ENCODE results near the gene UBL5.
A peak's percentile ranks its signal among the peaks of the same experiment; 100 is the strongest.
"Not testable (repeated sequence)": the region's sequence is repeated elsewhere in the genome, so short reads cannot be mapped to it uniquely, and the experiment has no call there.

UBL5 gene

DNA sequence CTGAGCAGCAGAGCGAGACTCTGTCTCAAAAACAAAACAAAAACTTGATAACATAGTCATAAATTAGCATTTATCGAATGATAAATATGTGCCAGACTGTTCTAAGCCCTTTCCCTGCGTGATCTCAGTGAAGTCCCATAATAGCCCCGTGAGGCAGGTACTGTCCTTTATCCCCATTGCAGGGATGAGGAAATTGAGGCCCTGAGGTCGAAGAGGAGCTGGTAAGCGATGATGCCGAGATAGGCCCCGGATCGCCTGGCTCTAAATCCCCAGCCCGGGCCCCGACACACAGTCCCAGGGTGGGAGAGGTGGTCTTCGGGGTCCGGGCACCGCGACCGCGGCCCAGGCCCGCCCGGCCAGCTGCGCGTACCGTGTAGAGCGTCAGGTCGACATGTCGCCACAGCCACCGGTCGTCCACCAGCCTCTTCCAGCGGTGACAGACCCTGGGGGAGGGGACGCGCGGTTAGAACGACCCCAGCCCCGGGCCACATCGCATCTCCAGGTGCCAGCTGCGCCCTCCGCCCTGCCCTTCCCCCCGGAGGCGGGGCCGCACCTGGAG lies 9.5 kb upstream of the UBL5 start:
- no peak for DNase-seq

- DNase-seq: peak; percentile 100
Measured at GRCh38 chr19:9818734-9819595, 8.8 kb upstream of the UBL5 start, which contains the start of gene FBXL12. Gene FBXL12, minus strand, starts transcription at chr19:9819079. Its CDS starts 266 bp downstream, at chr19:9818813.

GRCh38 chr19:9819596-9819909 lies 8.2 kb upstream of the UBL5 start:
- DNase-seq: no peak

- not testable (repeated sequence) for DNase-seq
Measured at GRCh38 chr19:9820034-9820433, 7.7 kb upstream of the UBL5 start.

- no peak for DNase-seq
Measured at GRCh38 chr19:9823816-9824215, 3.9 kb upstream of the UBL5 start.

- no peak for DNase-seq
Measured at GRCh38 chr19:9828551-9829063, 889 bp downstream of the UBL5 start.

DNA sequence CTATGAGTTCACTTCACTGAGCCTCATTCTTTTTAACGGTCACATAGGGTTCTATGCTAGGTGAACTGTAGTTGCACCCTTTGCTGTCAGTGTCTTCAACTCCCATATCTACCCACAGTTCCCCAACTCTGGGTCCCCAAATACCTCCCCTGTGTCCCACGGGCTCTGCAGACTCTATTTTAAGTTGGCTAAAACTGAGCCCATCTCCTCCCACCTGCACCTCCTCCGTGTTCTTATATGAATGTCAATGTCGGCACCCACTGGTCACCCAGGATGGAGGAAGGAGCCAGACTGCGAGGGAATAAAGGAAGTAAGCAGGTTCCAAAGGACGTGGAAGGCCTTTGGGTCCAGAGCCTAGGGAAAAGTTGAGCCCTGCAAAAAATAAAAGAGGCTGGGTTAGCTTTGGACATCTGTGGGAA lies 6.6 kb downstream of the UBL5 start:
- no peak for DNase-seq

- peak; percentile 99 for DNase-seq
Measured at GRCh38 chr19:9834726-9835506, 7.2 kb downstream of the UBL5 start, which contains the start of gene PIN1. Gene PIN1, plus strand, starts transcription at chr19:9835318. Its CDS starts 27 bp downstream, at chr19:9835345.

GRCh38 chr19:9835507-9835949 lies 7.8 kb downstream of the UBL5 start:
- no peak for DNase-seq

- DNase-seq: no peak
Measured at GRCh38 chr19:9836021-9836420, 8.3 kb downstream of the UBL5 start.

- DNase-seq: no peak
Measured at GRCh38 chr19:9838324-9838723, 10.6 kb downstream of the UBL5 start.

- DNase-seq: no peak
Measured at GRCh38 chr19:9839415-9839814, 11.7 kb downstream of the UBL5 start.

- DNase-seq: no peak
Measured at GRCh38 chr19:9842834-9843625, 15.3 kb downstream of the UBL5 start.

- not testable (repeated sequence) for DNase-seq
Measured at GRCh38 chr19:9843626-9844273, 16.0 kb downstream of the UBL5 start.

DNA sequence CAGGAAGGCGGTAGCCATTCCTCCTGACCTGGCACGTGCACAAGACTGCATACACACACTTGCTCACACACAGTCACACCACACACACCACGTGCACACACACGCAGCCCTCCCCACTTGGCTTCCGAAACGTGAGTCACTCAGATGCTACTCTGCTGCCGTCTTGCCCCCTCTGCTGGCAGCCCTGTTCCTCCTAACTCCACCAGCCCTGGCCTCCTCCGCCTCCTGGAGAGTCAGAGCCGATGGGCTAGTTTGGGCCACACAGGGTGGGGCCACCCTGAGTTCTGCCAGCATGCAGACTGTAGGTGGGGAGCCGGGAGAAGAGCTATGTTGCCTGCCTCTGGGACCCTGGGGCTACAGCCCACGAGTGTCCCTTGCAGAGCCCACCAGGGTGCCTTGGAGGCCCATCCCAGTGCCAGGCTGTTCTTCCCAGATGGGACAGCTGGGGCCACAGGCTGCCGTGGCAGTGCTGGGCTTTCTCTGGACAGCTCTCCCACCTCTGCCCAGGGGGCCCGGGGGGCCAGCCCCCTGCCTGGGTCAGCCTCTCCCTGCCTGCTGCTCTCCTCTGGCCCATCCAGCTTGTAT lies 19.5 kb downstream of the UBL5 start:
- DNase-seq: no peak

- no peak for DNase-seq
Measured at GRCh38 chr19:9848060-9848459, 20.3 kb downstream of the UBL5 start.

DNA sequence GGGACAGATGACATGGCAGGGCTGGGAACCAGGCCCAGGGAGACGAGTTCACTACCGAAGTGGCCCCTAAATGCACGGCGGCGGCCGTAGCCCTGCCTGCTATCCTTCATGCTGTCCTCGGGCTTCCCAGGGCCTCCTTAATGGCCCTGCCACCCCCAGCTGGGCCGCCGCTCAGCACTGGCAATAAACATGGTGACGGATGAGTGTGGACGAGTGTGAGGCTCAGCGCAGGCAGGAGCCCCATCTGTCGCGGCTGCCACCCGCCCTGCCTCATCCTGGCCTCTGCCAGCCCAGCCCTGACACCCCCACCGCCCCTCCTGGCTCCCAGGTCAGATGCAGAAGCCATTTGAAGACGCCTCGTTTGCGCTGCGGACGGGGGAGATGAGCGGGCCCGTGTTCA lies 21.0 kb downstream of the UBL5 start:
- DNase-seq: no peak

DNA sequence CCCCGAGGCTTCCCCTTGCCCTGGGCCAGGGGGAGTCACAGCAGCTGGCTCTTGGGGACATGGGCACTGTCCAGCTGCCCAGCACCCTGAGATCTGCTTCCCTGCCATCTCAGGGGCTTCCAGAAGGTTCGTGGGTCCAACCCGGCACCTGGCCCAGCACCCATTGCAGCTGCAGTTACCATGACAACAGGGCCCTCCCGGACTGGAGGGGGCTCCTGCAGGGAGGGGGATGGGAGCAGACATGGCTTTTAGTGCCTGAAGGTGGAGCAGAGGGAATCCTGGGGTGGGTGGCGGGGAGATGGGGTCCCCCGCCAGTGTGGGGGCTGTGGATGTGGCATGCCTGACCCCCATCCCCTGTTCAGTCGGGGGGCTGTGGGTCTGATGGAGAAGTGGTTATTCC lies 22.1 kb downstream of the UBL5 start:
- DNase-seq: no peak

- DNase-seq: no peak
Measured at GRCh38 chr19:9850235-9850959, 22.7 kb downstream of the UBL5 start.

- no peak for DNase-seq
Measured at GRCh38 chr19:9854282-9854846, 26.6 kb downstream of the UBL5 start.

- no peak for DNase-seq
Measured at GRCh38 chr19:9856609-9857008, 28.9 kb downstream of the UBL5 start.
